HEK293T (cell line): ENCODE measurements around the gene CXXC4.

Source experiments
- BHLHE40 ChIP-seq: fragments of 450-650 bp; IDR thresholded peaks from 2 replicates; pipeline ENCODE4 v1.6.1; 2016; ENCODE audit warnings: mild to moderate bottlenecking, moderate library complexity, borderline replicate concordance
- ELF4 ChIP-seq: fragments of 450-650 bp; IDR thresholded peaks from 2 replicates; pipeline ENCODE4 v1.6.1; 2017; ENCODE audit warnings: antibody characterized with exemption
- FOXK2 ChIP-seq: fragments of 450-650 bp; IDR thresholded peaks from 2 replicates; pipeline ENCODE4 v1.6.1; 2016; ENCODE audit warnings: mild to moderate bottlenecking
- FOXM1 ChIP-seq: fragments of 450-650 bp; IDR thresholded peaks from 2 replicates; pipeline ENCODE4 v1.6.1; 2017; ENCODE audit warnings: mild to moderate bottlenecking, borderline replicate concordance
- L3MBTL2 ChIP-seq: fragments of 450-650 bp; conservative IDR thresholded peaks from 2 replicates; pipeline ENCODE4 v1.6.1; 2016; ENCODE audit warnings: mild to moderate bottlenecking
- LEF1 ChIP-seq: fragments of 450-650 bp; IDR thresholded peaks from 2 replicates; pipeline ENCODE4 v1.6.1; 2017; ENCODE audit warnings: mild to moderate bottlenecking, borderline replicate concordance
- SP1 ChIP-seq: fragments of 450-650 bp; IDR thresholded peaks from 2 replicates; pipeline ENCODE4 v1.6.1; 2017
- TARDBP ChIP-seq: fragments of 450-650 bp; IDR thresholded peaks from 2 replicates; pipeline ENCODE4 v1.6.1; 2016
- TF ChIP-seq, protein P1 (sequence below): fragments of 450-650 bp; IDR thresholded peaks from 2 replicates; pipeline ENCODE4 v1.6.1; 2016

DNA sequence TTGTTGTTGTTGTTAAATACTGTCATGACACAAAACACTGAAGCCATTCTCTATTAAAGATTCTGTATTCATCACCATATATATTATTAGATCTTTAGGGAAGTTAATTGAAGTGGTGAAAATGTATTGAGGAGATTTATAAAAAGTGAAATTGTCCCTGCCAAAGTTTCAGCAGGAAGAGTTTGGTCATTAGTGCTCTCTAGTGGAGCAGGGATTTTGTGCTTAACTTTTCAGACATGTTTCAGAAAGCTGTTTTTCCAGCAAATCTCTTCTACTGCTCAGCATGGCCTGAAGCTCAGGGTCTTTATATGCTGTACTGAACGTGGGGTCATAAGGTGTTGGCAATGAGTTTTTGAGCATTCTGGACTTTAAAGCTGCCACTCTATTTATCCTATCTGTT is 36.7 kb upstream of the CXXC4 start:
- TF ChIP-seq FOXM1 (no peak), TARDBP (no peak), SP1 (no peak), ELF4 (no peak), FOXK2 (no peak), BHLHE40 (no peak), LEF1 (no peak), L3MBTL2 (no peak)
- TF ChIP-seq, protein P1, sequence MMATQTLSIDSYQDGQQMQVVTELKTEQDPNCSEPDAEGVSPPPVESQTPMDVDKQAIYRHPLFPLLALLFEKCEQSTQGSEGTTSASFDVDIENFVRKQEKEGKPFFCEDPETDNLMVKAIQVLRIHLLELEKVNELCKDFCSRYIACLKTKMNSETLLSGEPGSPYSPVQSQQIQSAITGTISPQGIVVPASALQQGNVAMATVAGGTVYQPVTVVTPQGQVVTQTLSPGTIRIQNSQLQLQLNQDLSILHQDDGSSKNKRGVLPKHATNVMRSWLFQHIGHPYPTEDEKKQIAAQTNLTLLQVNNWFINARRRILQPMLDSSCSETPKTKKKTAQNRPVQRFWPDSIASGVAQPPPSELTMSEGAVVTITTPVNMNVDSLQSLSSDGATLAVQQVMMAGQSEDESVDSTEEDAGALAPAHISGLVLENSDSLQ: no peak
